Measurements from ENCODE around the gene SH3BGRL3. TPM values are rescaled to one million over a fixed set of nuclear protein-coding genes. Genes with fewer than 3 reads are reported as not detected.

The SH3BGRL3 gene
- total RNA-seq, 1 donor from 2014 or later: 140 TPM

DNA sequence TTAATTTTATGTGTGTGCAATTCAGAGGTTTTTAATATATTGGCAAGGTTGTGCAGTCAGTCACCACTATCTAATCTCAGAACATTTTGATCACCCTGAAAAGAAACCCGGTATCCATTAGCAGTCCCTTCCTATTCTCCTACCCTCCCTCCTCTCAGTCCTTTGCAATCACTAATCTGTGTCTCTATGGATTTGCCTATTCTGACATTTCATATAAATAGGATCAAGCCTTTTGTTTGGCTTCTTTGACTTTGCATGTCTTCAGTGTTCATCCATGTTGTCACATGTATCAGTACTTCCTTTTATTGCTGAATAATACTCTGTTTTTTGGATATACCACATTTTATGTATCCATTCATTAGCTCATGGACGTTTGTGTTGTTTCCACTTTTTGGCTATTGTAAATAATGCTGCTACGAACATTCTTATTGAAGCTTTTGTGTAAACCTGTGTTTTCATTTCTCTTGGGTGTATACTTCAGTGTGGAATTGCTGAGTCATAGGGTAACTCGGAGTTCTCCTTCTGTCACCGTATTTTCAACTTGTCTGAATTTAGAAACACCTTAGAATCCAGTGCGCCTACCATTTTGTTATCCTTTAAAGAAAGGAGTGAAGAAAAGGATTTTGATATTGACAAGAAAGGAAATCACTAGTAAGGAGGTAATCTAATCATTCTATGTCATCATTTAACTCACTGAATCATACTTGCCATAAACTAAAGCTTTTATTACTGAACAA lies 42.5 kb upstream of the SH3BGRL3 start:
- Mint-ChIP-seq H3K27ac (ENCODE audit: unreplicated experiment) (peak overlapping the region; percentile 78), H3K4me1 (ENCODE audit: unreplicated experiment) (peaks cover 50% of the 10 kb centered on the region), H3K27me3 (ENCODE audit: unreplicated experiment) (no peaks in the 10 kb centered on the region), H3K9me3 (ENCODE audit: unreplicated experiment) (no peaks in the 10 kb centered on the region), H3K36me3 (ENCODE audit: unreplicated experiment) (peaks cover 2% of the 10 kb centered on the region), H3K4me3 (ENCODE audit: unreplicated experiment) (peak overlapping the region; percentile 12)
- no peak for DNase-seq (ENCODE audit: extremely low spot score, unreplicated experiment)
- TF ChIP-seq, protein P1, sequence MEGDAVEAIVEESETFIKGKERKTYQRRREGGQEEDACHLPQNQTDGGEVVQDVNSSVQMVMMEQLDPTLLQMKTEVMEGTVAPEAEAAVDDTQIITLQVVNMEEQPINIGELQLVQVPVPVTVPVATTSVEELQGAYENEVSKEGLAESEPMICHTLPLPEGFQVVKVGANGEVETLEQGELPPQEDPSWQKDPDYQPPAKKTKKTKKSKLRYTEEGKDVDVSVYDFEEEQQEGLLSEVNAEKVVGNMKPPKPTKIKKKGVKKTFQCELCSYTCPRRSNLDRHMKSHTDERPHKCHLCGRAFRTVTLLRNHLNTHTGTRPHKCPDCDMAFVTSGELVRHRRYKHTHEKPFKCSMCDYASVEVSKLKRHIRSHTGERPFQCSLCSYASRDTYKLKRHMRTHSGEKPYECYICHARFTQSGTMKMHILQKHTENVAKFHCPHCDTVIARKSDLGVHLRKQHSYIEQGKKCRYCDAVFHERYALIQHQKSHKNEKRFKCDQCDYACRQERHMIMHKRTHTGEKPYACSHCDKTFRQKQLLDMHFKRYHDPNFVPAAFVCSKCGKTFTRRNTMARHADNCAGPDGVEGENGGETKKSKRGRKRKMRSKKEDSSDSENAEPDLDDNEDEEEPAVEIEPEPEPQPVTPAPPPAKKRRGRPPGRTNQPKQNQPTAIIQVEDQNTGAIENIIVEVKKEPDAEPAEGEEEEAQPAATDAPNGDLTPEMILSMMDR (IDR thresholded peaks at IDR 0.05): no peak

DNA sequence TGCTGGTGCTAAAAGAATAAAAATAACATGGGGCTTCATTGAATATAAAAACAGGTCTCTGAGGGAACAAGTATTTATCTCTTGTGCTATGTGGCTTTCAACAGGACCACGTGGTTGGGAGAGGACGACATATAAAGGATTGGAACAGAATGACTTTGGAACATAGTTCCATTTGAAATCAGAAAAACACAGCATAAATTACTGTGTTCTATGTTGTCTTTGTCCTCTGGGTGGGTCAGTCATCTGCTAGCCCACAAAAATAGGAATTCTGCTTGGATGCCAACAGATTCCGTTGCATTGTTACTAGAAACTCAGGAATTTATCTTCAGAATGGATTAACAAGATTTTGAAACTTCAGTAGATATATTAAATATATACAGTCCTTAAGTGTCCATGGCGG lies 40.0 kb upstream of the SH3BGRL3 start:
- TF ChIP-seq, protein P1 (IDR thresholded peaks at IDR 0.05): no peak
- H3K27me3 Mint-ChIP-seq (ENCODE audit: unreplicated experiment): no peaks in the 10 kb centered on the region
- DNase-seq (ENCODE audit: extremely low spot score, unreplicated experiment): no peak
- H3K4me3 Mint-ChIP-seq (ENCODE audit: unreplicated experiment): peak overlapping the region; percentile 19
- H3K4me1 Mint-ChIP-seq (ENCODE audit: unreplicated experiment): peaks cover 46% of the 10 kb centered on the region
- H3K27ac Mint-ChIP-seq (ENCODE audit: unreplicated experiment): peak overlapping the region; percentile 79
- peaks cover 11% of the 10 kb centered on the region for H3K36me3 Mint-ChIP-seq (ENCODE audit: unreplicated experiment)
- H3K9me3 Mint-ChIP-seq (ENCODE audit: unreplicated experiment): no peaks in the 10 kb centered on the region

DNA sequence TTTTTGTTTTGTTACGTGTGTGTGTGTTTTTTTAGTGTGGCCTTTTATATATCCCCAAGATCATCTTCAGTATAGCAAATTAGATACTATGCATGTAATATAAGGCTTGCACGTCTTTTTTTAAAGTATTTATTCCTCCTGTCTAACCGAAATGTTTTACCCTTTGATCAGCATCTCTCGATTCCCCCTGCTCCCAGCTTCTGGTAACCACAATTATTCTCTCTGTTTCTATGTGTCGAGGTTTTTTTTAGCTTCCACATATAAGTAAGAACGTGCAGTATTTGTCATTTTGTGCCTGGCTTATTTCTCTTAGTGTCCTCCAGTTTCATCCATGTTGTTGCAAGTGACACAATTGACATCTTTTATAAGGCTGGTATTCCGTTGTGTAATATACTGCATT lies 27.2 kb upstream of the SH3BGRL3 start:
- Mint-ChIP-seq H3K4me1 (ENCODE audit: unreplicated experiment) (peaks cover 5% of the 10 kb centered on the region), H3K27me3 (ENCODE audit: unreplicated experiment) (no peaks in the 10 kb centered on the region), H3K36me3 (ENCODE audit: unreplicated experiment) (peaks cover 29% of the 10 kb centered on the region), H3K27ac (ENCODE audit: unreplicated experiment) (no peak overlapping the region), H3K9me3 (ENCODE audit: unreplicated experiment) (no peaks in the 10 kb centered on the region), H3K4me3 (ENCODE audit: unreplicated experiment) (no peak overlapping the region)
- no peak for DNase-seq (ENCODE audit: extremely low spot score, unreplicated experiment)
- TF ChIP-seq, protein P1 (IDR thresholded peaks at IDR 0.05): no peak

DNA sequence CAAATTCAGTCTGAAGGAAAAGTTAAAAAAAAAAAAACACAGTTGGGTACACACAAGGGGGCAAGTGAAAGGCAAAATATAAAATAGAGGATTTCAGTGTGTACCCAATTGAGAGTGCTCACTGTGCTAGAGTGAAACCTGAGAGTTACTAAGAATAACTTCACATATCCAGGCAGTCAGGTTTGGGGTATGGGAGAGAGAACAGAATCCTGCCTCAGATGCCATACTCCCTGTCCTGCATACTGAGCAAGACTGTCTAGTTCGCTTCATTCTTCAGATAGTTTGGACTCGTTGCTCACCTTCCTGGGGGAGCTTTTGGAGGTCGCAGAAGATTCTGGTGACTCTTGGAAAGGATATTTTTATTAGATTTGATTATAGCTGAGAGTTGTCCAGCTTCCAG lies 25.5 kb upstream of the SH3BGRL3 start:
- H3K4me1 Mint-ChIP-seq (ENCODE audit: unreplicated experiment): peaks cover 5% of the 10 kb centered on the region
- no peak for DNase-seq (ENCODE audit: extremely low spot score, unreplicated experiment)
- peaks cover 35% of the 10 kb centered on the region for H3K36me3 Mint-ChIP-seq (ENCODE audit: unreplicated experiment)
- H3K27me3 Mint-ChIP-seq (ENCODE audit: unreplicated experiment): no peaks in the 10 kb centered on the region
- TF ChIP-seq, protein P1 (IDR thresholded peaks at IDR 0.05): no peak
- no peaks in the 10 kb centered on the region for H3K9me3 Mint-ChIP-seq (ENCODE audit: unreplicated experiment)
- H3K27ac Mint-ChIP-seq (ENCODE audit: unreplicated experiment): no peak overlapping the region
- no peak overlapping the region for H3K4me3 Mint-ChIP-seq (ENCODE audit: unreplicated experiment)

DNA sequence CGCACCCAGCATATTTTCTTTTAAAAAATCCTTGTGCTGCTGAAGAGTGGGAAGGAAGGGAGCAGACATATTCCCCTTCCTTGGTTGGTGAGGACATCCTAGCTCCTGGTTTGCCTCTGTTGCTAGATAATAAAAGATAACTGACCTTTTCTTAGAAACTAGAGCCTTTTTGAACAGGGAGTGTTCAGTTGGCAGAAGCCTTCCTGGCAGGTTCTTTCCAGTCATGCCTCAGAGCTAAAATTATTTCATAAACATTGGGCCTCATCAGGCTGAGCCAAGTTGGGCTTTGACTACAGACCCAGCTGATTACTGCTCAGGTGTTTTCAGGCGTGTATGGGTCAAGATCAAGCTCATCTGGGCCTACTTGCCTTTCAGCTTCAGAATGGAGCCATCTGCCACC lies 22.7 kb upstream of the SH3BGRL3 start:
- H3K27me3 Mint-ChIP-seq (ENCODE audit: unreplicated experiment): no peaks in the 10 kb centered on the region
- no peaks in the 10 kb centered on the region for H3K9me3 Mint-ChIP-seq (ENCODE audit: unreplicated experiment)
- peaks cover 41% of the 10 kb centered on the region for H3K36me3 Mint-ChIP-seq (ENCODE audit: unreplicated experiment)
- DNase-seq (ENCODE audit: extremely low spot score, unreplicated experiment): no peak
- TF ChIP-seq, protein P1 (IDR thresholded peaks at IDR 0.05): no peak
- H3K4me1 Mint-ChIP-seq (ENCODE audit: unreplicated experiment): peaks cover 5% of the 10 kb centered on the region
- H3K4me3 Mint-ChIP-seq (ENCODE audit: unreplicated experiment): no peak overlapping the region
- no peak overlapping the region for H3K27ac Mint-ChIP-seq (ENCODE audit: unreplicated experiment)

All from osteocyte (in vitro differentiated cells).